Measurements from ENCODE around the gene ZNF586.
A peak's percentile ranks its signal among the peaks of the same experiment; 100 is the strongest.
"Not testable (repeated sequence)": the region's sequence is repeated elsewhere in the genome, so short reads cannot be mapped to it uniquely, and the experiment has no call there.

Gene ZNF586

GRCh38 chr19:57819475-57820148 lies 50.1 kb downstream of the ZNF586 start:
- H3K9me3 Mint-ChIP-seq, result no peaks in the 10 kb centered on the region
- peaks cover 14% of the 10 kb centered on the region for H3K36me3 Mint-ChIP-seq (ENCODE audit: insufficient read depth)
- peaks cover 55% of the 10 kb centered on the region for H3K4me1 Mint-ChIP-seq
- DNase-seq (ENCODE audit: low spot score in 2 of 2) (peak; percentile 57 to 67), ATAC-seq (replicated peaks; ENCODE audit: extremely low read depth, poor library complexity, severe bottlenecking) (peak; percentile 89)
- peak overlapping the region; percentile 96 for H3K4me3 Mint-ChIP-seq
- H3K27me3 Mint-ChIP-seq, result no peaks in the 10 kb centered on the region
- peak overlapping the region; percentile 94 for H3K27ac Mint-ChIP-seq (ENCODE audit: low read depth)

GRCh38 chr19:57820599-57820998 lies 51.1 kb downstream of the ZNF586 start:
- Mint-ChIP-seq H3K4me1 (peaks cover 46% of the 10 kb centered on the region), H3K4me3 (peak overlapping the region; percentile 96), H3K27ac (ENCODE audit: low read depth) (peak overlapping the region; percentile 94), H3K9me3 (no peaks in the 10 kb centered on the region), H3K36me3 (ENCODE audit: insufficient read depth) (peaks cover 14% of the 10 kb centered on the region), H3K27me3 (no peaks in the 10 kb centered on the region)
- ATAC-seq (replicated peaks; ENCODE audit: extremely low read depth, poor library complexity, severe bottlenecking), result no peak
- no peak for DNase-seq (ENCODE audit: low spot score in 2 of 2)

GRCh38 chr19:57821095-57821494 lies 51.6 kb downstream of the ZNF586 start:
- not testable (repeated sequence) for H3K27me3 Mint-ChIP-seq; H3K9me3 Mint-ChIP-seq; DNase-seq (ENCODE audit: low spot score in 2 of 2); ATAC-seq (replicated peaks; ENCODE audit: extremely low read depth, poor library complexity, severe bottlenecking); H3K27ac Mint-ChIP-seq (ENCODE audit: low read depth)
- Mint-ChIP-seq H3K36me3 (ENCODE audit: insufficient read depth) (peaks cover 17% of the 10 kb centered on the region), H3K4me1 (peaks cover 46% of the 10 kb centered on the region), H3K4me3 (peak overlapping the region; percentile 96)

- H3K9me3 Mint-ChIP-seq; ATAC-seq (replicated peaks; ENCODE audit: extremely low read depth, poor library complexity, severe bottlenecking); DNase-seq (ENCODE audit: low spot score in 2 of 2); H3K27ac Mint-ChIP-seq (ENCODE audit: low read depth); H3K27me3 Mint-ChIP-seq: not testable (repeated sequence)
- Mint-ChIP-seq H3K4me1 (peaks cover 47% of the 10 kb centered on the region), H3K4me3 (peak overlapping the region; percentile 96), H3K36me3 (ENCODE audit: insufficient read depth) (peaks cover 19% of the 10 kb centered on the region)
Observed at GRCh38 chr19:57821501-57821900, 52.0 kb downstream of the ZNF586 start.

GRCh38 chr19:57823155-57823554 lies 53.7 kb downstream of the ZNF586 start:
- not testable (repeated sequence) for H3K27me3 Mint-ChIP-seq; DNase-seq (ENCODE audit: low spot score in 2 of 2); H3K9me3 Mint-ChIP-seq; ATAC-seq (replicated peaks; ENCODE audit: extremely low read depth, poor library complexity, severe bottlenecking); H3K4me3 Mint-ChIP-seq
- Mint-ChIP-seq H3K27ac (ENCODE audit: low read depth) (peak overlapping the region; percentile 37), H3K4me1 (peaks cover 54% of the 10 kb centered on the region), H3K36me3 (ENCODE audit: insufficient read depth) (peaks cover 23% of the 10 kb centered on the region)

- not testable (repeated sequence) for H3K27me3 Mint-ChIP-seq; H3K9me3 Mint-ChIP-seq; H3K4me3 Mint-ChIP-seq; ATAC-seq (replicated peaks; ENCODE audit: extremely low read depth, poor library complexity, severe bottlenecking); DNase-seq (ENCODE audit: low spot score in 2 of 2); H3K27ac Mint-ChIP-seq (ENCODE audit: low read depth)
- H3K36me3 Mint-ChIP-seq (ENCODE audit: insufficient read depth), result peaks cover 23% of the 10 kb centered on the region
- H3K4me1 Mint-ChIP-seq, result peaks cover 54% of the 10 kb centered on the region
Observed at GRCh38 chr19:57823608-57824007, 54.1 kb downstream of the ZNF586 start.

- no peaks in the 10 kb centered on the region for H3K27me3 Mint-ChIP-seq
- no peak for ATAC-seq (replicated peaks; ENCODE audit: extremely low read depth, poor library complexity, severe bottlenecking)
- DNase-seq (ENCODE audit: low spot score in 2 of 2), result no peak
- no peak overlapping the region for H3K4me3 Mint-ChIP-seq
- H3K27ac Mint-ChIP-seq (ENCODE audit: low read depth), result no peak overlapping the region
- H3K4me1 Mint-ChIP-seq, result peaks cover 51% of the 10 kb centered on the region
- H3K36me3 Mint-ChIP-seq (ENCODE audit: insufficient read depth), result peaks cover 21% of the 10 kb centered on the region
- H3K9me3 Mint-ChIP-seq, result no peaks in the 10 kb centered on the region
Observed at GRCh38 chr19:57825511-57825910, 56.0 kb downstream of the ZNF586 start.

GRCh38 chr19:57829316-57829715 lies 59.8 kb downstream of the ZNF586 start:
- no peak for DNase-seq (ENCODE audit: low spot score in 2 of 2)
- peaks cover 23% of the 10 kb centered on the region for H3K36me3 Mint-ChIP-seq (ENCODE audit: insufficient read depth)

GRCh38 chr19:57830071-57830602 lies 60.7 kb downstream of the ZNF586 start, which contains the start of gene ZNF587B:
TSS of gene ZNF587B (plus strand) at chr19:57830299. CDS start at chr19:57830529, 230 bp downstream.
- no peak for DNase-seq (ENCODE audit: low spot score in 2 of 2)
- Mint-ChIP-seq H3K27me3 (no peaks in the 10 kb centered on the region), H3K9me3 (no peaks in the 10 kb centered on the region), H3K36me3 (ENCODE audit: insufficient read depth) (peaks cover 23% of the 10 kb centered on the region), H3K4me3 (no peak within 1 kb of the TSS), H3K27ac (ENCODE audit: low read depth) (no peak within 1 kb of the TSS), H3K4me1 (peaks cover 23% of the 10 kb centered on the region)
- no peak for ATAC-seq (replicated peaks; ENCODE audit: extremely low read depth, poor library complexity, severe bottlenecking)

More at GRCh38 chr19:57829316-57829715, 59.8 kb downstream of the ZNF586 start:
- ATAC-seq (replicated peaks; ENCODE audit: extremely low read depth, poor library complexity, severe bottlenecking), result no peak
- Mint-ChIP-seq H3K4me1 (peaks cover 26% of the 10 kb centered on the region), H3K4me3 (no peak overlapping the region), H3K27me3 (no peaks in the 10 kb centered on the region), H3K27ac (ENCODE audit: low read depth) (no peak overlapping the region), H3K9me3 (no peaks in the 10 kb centered on the region)

All from central memory CD8-positive, alpha-beta T cell (primary cell).